ENCODE data around the gene NIPAL3.
"Not testable (repeated sequence)": the region's sequence is repeated elsewhere in the genome, so short reads cannot be mapped to it uniquely, and the experiment has no call there.

Gene NIPAL3

GRCh38 chr1:24515671-24516209, 100.1 kb downstream of the NIPAL3 start:
- H3K9me3 ChIP-seq (ENCODE audit: control insufficient read depth, insufficient read depth, low read length); H3K36me3 ChIP-seq (ENCODE audit: control insufficient read depth, insufficient read depth, low read length); H3K4me1 ChIP-seq (ENCODE audit: control insufficient read depth, insufficient read depth, low read length); H3K4me3 ChIP-seq (ENCODE audit: low read depth, low read length); H3K27me3 ChIP-seq (ENCODE audit: control insufficient read depth, insufficient read depth, low read length); H3K9ac ChIP-seq (ENCODE audit: low read depth, low read length): not testable (repeated sequence)

DNA sequence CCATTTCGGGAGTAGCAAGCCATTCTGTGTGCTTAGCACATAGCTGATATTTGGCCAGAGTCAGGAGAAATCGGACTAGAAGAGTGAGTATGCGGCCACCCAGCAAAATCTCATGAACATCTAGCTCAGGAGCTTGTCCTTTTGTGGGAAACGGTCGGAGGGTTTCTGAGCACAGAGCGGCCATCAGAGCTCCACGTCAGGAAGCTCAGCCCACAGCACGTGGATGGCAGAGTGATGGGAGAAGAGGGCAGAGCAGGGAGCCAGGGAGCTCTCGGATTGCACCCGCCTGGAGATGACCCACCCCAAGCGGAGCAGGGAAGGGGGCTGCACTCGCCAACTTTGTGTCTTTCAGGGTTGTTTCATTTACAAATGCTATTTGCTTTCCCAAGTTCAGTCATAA, 100.9 kb downstream of the NIPAL3 start:
- Histone ChIP-seq H3K9me3 (ENCODE audit: control insufficient read depth, insufficient read depth, low read length) (no peaks in the 10 kb centered on the region), H3K4me3 (ENCODE audit: low read depth, low read length) (no peak overlapping the region), H3K36me3 (ENCODE audit: control insufficient read depth, insufficient read depth, low read length) (no peaks in the 10 kb centered on the region), H3K27me3 (ENCODE audit: control insufficient read depth, insufficient read depth, low read length) (no peaks in the 10 kb centered on the region), H3K9ac (ENCODE audit: low read depth, low read length) (no peak overlapping the region), H3K4me1 (ENCODE audit: control insufficient read depth, insufficient read depth, low read length) (no peaks in the 10 kb centered on the region)

- H3K4me1 ChIP-seq (ENCODE audit: control insufficient read depth, insufficient read depth, low read length): no peaks in the 10 kb centered on the region
- no peaks in the 10 kb centered on the region for H3K9me3 ChIP-seq (ENCODE audit: control insufficient read depth, insufficient read depth, low read length)
- H3K4me3 ChIP-seq (ENCODE audit: low read depth, low read length): no peak overlapping the region
- no peak overlapping the region for H3K9ac ChIP-seq (ENCODE audit: low read depth, low read length)
- H3K27me3 ChIP-seq (ENCODE audit: control insufficient read depth, insufficient read depth, low read length): no peaks in the 10 kb centered on the region
- no peaks in the 10 kb centered on the region for H3K36me3 ChIP-seq (ENCODE audit: control insufficient read depth, insufficient read depth, low read length)
These were observed 102.3 kb downstream of the NIPAL3 start for GRCh38 chr1:24517898-24518297.

DNA sequence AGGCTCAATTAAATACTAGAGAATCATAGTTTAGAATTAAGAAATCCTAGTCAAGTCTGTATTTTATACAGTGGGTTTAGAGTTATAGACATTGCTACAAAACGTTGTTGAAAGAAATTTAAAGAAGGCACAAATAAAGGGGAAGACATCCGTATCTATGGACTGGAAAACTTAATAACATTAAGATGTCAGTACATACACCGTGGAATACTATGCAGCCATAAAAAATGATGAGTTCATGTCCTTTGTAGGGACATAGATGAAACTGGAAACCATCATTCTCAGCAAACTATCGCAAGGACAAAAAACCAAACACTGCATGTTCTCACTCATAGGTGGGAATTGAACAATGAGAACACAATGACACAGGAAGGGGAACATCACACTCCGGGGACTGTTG, 104.7 kb downstream of the NIPAL3 start:
- H3K4me3 ChIP-seq (ENCODE audit: low read depth, low read length); H3K27me3 ChIP-seq (ENCODE audit: control insufficient read depth, insufficient read depth, low read length); H3K36me3 ChIP-seq (ENCODE audit: control insufficient read depth, insufficient read depth, low read length); H3K9ac ChIP-seq (ENCODE audit: low read depth, low read length); H3K4me1 ChIP-seq (ENCODE audit: control insufficient read depth, insufficient read depth, low read length); H3K9me3 ChIP-seq (ENCODE audit: control insufficient read depth, insufficient read depth, low read length): not testable (repeated sequence)
